Hematopoietic multipotent progenitor cell treated with erythropoietin and hydrocortisone succinate and interleukin-3 and kit ligand, for 8 days (in vitro differentiated cells): ENCODE results near the gene RPAP2.
"Not testable (repeated sequence)": the region's sequence is repeated elsewhere in the genome, so short reads cannot be mapped to it uniquely, and the experiment has no call there.

Experiments used
- DNase-seq: peaks from one replicate; pipeline ENCODE4 v3.0.0-alpha.2; 2015

The RPAP2 gene

GRCh38 chr1:92377991-92378390, 79.1 kb downstream of the RPAP2 start:
- not testable (repeated sequence) for DNase-seq

GRCh38 chr1:92380867-92381266, 82.0 kb downstream of the RPAP2 start:
- no peak for DNase-seq

- DNase-seq, result not testable (repeated sequence)
These were observed 95.1 kb downstream of the RPAP2 start for GRCh38 chr1:92393966-92394365.

GRCh38 chr1:92398519-92398918, 99.7 kb downstream of the RPAP2 start:
- DNase-seq, result no peak

- DNase-seq, result no peak
These were observed 100.2 kb downstream of the RPAP2 start for GRCh38 chr1:92399076-92399475.

DNA sequence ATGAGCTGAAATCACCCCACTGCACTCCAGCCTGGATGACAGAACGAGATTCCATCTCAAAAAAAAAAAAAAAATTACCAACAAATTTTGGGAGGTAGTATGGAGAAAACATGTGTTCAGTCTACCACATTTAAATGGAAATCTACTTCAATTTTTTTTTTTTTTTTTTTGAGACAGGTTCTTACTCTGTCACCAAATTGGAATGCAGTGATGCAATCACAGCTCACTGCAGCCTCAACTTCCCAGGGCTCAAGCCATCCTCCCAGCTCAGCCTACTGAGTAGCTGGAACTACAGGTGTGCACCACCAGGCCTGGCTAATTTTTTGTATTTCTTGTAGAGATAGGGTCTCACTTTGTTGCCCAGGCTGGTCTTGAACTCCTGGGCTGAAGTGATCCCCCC, 105.8 kb downstream of the RPAP2 start:
- no peak for DNase-seq

- DNase-seq, result no peak
These were observed 110.0 kb downstream of the RPAP2 start for GRCh38 chr1:92408825-92409224.

DNA sequence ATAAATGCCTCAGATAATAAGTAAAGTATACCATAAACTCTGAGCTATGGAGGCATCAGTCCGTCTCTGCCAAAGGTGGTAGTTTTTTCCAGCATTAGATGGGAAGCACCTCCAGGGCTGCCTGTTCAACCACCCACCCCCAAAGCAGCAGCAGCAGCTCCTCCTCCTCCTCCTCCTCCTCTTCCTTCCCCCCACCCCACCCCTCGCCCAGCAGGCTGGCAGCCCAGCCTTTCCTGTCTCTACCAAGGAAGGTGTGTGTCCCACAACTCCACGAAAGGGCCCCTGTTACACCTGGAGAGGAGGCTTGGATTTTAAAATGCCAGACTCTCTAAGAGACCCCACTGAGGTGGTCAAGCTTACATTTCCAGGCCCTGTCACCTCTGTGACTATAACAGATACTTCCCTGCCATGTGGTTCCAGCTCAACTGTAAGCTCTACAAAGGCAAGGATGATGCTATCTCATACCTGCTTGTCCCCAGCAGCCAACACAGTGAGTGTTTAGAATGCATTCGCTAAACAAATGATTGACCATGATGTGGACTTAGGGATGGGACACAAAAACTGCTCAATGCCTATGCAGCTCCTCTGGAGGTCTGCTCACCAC, 111.2 kb downstream of the RPAP2 start:
- no peak for DNase-seq

DNA sequence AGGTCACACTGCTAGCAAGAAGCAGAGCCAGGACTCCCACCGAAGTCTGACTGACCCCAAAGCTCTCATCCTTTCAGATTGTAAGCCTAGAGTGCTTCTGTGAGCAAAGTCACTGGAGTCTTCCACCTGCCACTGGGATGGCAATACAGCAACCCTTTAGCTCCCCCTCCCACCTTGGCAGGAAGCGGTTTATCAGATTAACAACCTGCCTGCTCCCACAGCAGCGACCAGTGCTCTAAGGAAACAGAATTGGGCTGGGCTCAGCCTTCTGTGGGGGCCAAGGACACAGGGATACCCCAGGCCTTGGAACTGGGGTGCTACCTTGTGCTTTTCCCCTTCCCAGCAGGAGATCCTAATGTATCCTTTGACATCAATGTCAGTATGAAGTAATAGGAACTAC, 111.8 kb downstream of the RPAP2 start:
- DNase-seq, result no peak

- no peak for DNase-seq
These were observed 112.7 kb downstream of the RPAP2 start for GRCh38 chr1:92411511-92411910.

- DNase-seq, result no peak
These were observed 120.8 kb downstream of the RPAP2 start for GRCh38 chr1:92419642-92420041.

GRCh38 chr1:92424381-92424780, 125.5 kb downstream of the RPAP2 start:
- DNase-seq, result no peak

DNA sequence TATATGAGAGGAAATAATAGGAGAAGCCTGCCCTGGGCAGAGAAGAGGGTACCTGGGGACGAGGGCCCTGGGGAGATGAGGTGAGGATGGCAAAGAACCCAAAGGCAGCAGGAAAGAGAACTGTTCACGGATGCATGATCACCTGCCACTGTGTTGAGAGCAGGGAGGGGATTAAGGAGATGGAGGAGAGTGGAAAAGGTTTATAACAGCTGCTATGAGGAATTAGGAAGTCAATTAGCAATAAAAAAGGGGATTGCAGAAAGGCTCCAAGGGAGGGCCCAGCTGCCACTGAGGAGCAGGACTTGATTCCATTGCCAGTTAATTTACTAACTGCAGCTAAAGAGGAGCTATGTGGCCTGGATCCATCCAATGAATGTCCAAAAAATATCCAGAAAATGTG, 126.8 kb downstream of the RPAP2 start:
- DNase-seq, result no peak

GRCh38 chr1:92430030-92430429, 131.2 kb downstream of the RPAP2 start:
- no peak for DNase-seq

- DNase-seq, result not testable (repeated sequence)
These were observed 135.7 kb downstream of the RPAP2 start for GRCh38 chr1:92434572-92434971.

- DNase-seq, result no peak
These were observed 140.4 kb downstream of the RPAP2 start for GRCh38 chr1:92439291-92439690.

- no peak for DNase-seq
These were observed 142.4 kb downstream of the RPAP2 start for GRCh38 chr1:92441316-92441696.

DNA sequence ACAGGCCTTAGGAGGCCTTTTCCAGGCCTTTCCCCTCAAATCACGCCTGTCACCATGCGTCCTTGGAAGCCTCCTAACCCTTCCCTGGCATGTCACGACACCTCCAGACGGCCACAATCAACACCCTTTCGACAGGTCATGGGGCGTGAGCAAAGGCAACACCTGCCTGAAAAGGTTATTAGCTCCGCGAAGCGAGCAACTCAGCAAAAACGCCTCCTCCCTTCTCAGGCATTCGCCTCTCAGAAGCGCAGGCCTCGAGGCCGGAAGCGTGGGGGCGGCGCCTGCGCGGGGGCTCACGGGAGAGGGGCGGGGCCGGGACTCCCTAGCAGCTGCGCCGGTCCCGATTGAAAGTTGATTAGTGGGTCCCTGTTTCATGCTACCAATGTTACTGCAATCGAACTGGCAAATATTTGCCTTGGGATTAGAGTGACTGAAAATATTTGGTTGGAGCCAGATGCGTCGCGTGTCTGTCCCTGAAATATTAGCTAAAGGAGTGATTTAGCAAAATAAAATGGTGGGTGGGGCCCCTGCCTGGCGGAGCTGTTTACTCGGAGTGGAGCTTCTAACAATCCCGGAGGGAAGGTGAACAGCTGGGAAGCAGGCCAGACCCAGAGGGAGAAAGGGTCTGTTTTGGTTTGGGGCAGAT, 143.0 kb downstream of the RPAP2 start:
- peak; percentile 0 for DNase-seq

DNA sequence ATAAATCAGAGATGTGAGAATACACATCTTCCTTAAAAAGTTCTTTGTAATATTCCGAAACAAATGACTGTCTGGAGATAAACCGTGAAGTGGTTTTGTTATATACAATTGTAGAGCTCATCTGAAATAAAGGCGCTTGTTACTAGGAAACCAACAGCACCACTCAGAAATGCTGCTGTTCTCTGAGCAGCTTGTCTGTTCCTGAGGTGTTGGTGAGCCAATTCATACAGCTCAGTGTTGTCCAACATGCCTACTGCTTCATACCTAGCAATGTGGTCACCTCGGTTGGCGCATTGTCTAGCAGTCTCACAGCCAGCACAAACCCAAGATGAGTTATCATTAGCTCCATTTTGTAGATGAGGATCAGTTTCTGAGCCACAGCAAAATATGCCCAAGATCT, 143.5 kb downstream of the RPAP2 start:
- DNase-seq, result no peak

DNA sequence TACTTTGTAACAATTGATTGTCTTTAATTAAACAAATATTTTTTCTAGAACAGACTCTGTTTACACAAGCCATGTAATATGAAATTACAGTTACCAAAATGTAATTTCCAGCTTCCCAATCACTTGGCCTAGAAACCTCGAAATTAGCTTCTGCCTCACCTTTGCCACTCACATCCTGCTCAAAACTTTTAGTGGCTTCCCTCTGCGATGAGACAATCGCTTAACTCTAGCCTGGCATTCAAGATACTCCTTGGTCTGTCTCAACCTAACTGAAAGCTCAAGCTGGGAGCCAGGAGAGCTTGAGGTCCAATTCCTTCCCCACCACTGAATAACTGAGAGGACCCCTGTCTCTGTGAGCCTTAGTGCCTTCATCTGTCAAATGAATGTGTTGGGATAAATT, 145.0 kb downstream of the RPAP2 start:
- no peak for DNase-seq

DNA sequence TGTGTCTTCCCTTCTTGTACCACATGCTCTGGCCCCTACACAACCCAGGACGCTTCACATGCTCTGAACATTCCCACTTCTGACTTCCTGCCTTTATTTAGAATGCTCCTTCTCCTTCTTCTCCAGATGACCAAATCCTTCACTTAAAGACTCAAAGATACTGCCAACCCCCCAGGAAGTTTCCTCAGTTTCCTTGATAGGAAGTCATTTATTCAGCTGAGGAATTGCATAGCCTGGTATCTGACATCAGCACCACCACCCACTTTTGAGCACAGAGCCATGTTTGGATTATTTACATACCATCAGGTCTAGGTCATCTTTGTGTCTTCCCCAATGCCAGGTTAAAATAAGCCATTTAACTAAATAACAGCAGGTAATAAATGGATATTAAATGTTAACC, 145.5 kb downstream of the RPAP2 start:
- DNase-seq, result peak; percentile 0

- no peak for DNase-seq
These were observed 147.0 kb downstream of the RPAP2 start for GRCh38 chr1:92445865-92446264.

GRCh38 chr1:92446546-92446945, 147.7 kb downstream of the RPAP2 start:
- peak; percentile 88 for DNase-seq

DNA sequence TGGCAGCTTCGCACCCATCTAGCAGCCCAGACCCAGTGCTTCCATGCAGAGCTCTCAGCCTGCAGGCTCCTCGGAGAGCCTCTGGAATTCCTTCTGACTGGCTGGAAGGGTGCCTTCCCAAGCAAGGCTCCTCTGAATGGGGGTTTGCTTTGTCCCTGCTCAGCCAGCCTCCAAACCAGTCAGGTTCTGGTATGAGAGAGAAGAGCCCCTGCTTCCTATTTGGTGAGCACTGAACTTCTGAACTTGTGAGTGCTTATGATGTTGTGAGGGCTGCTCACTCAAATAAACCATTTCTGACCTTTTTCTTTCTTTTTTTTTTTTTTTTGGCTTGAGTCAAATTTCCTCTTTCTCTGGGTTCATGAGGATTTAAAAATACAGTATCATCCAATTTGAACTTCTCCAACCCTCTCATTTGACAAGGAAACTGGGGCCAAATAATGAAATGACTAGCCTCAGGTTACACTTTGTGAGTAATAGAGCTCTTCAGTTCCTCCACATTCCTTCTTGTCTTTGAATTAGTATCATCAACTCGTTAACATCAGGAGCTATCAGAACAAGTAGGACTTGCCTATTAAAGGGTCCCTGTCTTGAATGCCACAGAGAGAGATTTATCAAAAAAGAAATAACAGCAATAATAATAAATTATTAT, 148.3 kb downstream of the RPAP2 start:
- peak; percentile 0 for DNase-seq

DNA sequence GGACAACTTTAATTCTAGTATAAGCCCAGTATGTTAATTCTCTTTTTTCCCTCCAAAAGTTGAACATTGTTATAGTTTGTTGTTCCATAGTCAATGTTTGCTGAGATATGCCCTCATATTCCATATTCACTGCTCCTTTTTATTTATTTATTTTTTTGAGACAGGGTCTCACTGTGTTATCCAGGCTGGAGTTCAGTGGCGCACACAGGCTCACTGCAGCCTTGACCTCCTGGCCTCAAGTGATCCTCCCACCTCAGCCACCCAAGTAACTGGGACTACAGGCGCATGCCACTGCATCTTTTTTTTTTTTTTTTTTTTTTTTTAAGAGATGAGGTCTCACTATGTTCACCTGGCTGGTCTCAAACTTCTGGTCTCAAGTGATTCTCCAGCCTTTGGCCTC, 149.1 kb downstream of the RPAP2 start:
- DNase-seq, result no peak
